ENCODE results near the gene NFATC3. TPM values are rescaled to one million over a fixed set of nuclear protein-coding genes. Genes with fewer than 3 reads are reported as not detected.

NFATC3 gene
- total RNA-seq, 4 donors from 2014 or later: 67.7 to 107 (median 71.7) TPM

DNA sequence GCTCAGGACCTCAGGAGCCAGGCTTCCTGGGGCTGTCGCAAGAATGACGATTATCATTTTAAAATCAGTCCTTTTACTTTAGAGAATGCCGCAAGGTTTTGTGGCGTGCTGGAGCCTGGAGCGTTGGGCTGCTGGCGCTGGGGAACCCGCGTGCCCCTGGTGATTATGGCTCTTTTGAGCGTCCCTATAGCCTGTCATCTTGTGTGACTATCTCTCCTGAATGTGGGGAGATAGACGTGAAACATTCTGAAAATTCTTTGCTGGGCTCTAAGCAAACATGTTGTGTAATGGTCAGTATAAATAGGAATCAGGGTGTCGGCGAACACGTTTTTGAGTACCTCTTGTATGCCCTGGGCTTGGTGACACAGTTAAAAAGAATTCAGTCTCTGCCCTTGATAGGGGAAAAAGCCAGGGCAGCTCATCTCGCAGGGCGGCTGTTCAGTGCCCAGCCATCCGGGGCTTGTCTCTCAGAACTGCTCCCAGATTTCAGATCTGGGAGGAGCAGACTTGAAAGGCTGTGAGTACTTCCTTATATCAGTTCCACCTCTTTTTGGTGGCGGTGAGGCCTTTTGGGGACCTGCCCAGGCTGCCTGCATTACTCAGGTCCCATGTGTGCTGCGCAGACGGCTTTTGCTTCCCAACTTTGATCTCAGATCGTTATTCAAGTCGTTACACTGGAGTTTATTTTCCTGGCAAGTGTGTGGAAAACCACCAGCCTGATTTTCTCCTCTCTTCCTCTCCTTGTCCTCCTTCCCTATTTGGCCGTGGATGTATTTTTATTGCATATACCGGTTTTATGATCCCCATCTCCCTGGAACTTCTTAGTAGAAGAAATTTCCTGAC lies 180.1 kb downstream of the NFATC3 start:
- H3K9me3 ChIP-seq: no peaks in the 10 kb centered on the region
- TF ChIP-seq, protein P1, sequence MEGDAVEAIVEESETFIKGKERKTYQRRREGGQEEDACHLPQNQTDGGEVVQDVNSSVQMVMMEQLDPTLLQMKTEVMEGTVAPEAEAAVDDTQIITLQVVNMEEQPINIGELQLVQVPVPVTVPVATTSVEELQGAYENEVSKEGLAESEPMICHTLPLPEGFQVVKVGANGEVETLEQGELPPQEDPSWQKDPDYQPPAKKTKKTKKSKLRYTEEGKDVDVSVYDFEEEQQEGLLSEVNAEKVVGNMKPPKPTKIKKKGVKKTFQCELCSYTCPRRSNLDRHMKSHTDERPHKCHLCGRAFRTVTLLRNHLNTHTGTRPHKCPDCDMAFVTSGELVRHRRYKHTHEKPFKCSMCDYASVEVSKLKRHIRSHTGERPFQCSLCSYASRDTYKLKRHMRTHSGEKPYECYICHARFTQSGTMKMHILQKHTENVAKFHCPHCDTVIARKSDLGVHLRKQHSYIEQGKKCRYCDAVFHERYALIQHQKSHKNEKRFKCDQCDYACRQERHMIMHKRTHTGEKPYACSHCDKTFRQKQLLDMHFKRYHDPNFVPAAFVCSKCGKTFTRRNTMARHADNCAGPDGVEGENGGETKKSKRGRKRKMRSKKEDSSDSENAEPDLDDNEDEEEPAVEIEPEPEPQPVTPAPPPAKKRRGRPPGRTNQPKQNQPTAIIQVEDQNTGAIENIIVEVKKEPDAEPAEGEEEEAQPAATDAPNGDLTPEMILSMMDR (IDR thresholded peaks at IDR 0.05): no peak
- peak; percentile 80 to 83 for TF ChIP-seq POLR2A (IDR thresholded peaks at IDR 0.05)
- intact Hi-C loops (cut with DNase I): no loop called here
- H3K4me3 ChIP-seq (replicated peaks in 1 of 3): peak overlapping the region; percentile 60 to 74 (median 69)
- peak overlapping the region; percentile 99 to 100 (median 99) for H3K27ac ChIP-seq
- peaks cover 0 to 3% of the 10 kb centered on the region in 2 donors for H3K36me3 ChIP-seq
- H3K4me1 ChIP-seq: peaks cover 28 to 58% of the 10 kb centered on the region in 2 donors
- 3 to 7% methylated on average over 23 of the region's 23 CpGs for WGBS, 2 donors
- peak; percentile 93 to 94 for DNase-seq
- no peaks in the 10 kb centered on the region for H3K27me3 ChIP-seq

DNA sequence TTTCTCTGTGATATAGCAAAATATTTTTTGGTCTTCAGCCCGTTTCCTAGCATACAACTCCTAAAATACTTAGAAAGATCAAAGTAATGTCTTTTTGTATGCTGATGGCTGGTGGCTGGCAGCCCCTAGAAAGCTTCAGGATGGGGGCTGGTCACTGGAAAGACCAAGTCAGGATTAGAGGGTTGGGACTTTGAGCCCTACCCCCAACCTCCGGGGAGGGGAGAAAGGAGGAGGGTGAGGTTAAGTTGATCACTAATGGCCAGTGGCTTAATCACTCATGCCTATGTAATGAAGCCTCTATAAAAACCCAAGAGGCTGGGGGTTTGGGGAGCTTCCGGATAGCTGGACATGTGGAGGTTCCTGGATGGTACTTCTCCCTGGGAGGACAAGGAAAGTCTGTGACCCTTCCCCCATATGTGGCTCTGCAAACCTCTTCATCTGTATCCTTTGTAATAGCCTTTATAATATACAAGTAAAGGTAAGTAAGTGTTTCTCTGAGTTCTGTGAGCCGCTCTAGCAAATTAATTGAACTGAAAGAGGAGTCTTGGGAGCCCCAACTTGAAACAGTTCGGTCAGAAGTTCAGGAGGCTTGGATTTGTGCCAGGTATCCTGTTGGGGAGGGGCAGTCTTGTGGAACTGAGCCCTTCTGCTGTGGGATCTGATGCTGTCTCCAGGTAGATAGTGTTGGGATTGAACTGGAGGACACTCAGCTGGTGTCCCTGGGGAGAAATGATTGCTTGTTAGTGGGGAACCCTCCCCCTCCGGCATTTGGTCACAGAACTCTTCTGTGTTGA lies 182.6 kb downstream of the NFATC3 start:
- TF ChIP-seq POLR2A (IDR thresholded peaks at IDR 0.05): no peak
- TF ChIP-seq, protein P1 (IDR thresholded peaks at IDR 0.05): no peak
- intact Hi-C loops (cut with DNase I): no loop called here
- no peaks in the 10 kb centered on the region for H3K9me3 ChIP-seq
- no peak overlapping the region for H3K4me3 ChIP-seq (replicated peaks in 1 of 3)
- DNase-seq: peak; percentile 69 to 70
- peak overlapping the region; percentile 40 to 99 (median 47) for H3K27ac ChIP-seq
- no peaks in the 10 kb centered on the region for H3K27me3 ChIP-seq
- peaks cover 53 to 79% of the 10 kb centered on the region in 2 donors for H3K4me1 ChIP-seq
- H3K36me3 ChIP-seq: no peaks in the 10 kb centered on the region
- WGBS, 2 donors: 41 to 54% methylated on average over 6 of the region's 6 CpGs

DNA sequence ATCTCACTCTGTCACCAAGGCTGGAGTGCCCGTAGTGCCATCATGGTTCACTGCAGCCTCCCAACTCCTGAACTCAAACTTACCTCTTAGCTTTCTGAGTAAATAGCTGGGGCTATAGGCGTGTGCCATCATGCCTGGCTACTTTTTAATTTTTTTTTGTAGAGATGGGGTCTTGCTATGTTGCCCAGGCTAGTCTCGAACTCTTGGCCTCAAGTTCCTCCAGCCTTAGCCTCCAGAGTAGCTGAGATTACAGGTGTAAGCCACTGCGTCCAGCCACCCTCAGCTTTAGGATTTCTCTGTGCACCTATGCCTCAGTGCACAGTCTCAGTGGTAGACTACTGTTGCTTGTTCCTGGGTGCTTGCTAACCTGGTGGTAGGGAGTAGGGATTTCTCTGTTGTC lies 184.6 kb downstream of the NFATC3 start:
- DNase-seq: no peak
- Histone ChIP-seq H3K36me3 (peaks cover 6 to 11% of the 10 kb centered on the region in 2 donors), H3K4me1 (peaks cover 60 to 92% of the 10 kb centered on the region in 2 donors), H3K27me3 (no peaks in the 10 kb centered on the region), H3K27ac (peak overlapping the region in 2 of 3 donors; percentile 91 to 93), H3K4me3 (replicated peaks in 1 of 3) (no peak overlapping the region), H3K9me3 (no peaks in the 10 kb centered on the region)
- intact Hi-C loops (cut with DNase I): no loop called here
- 83 to 90% methylated on average over 4 of the region's 4 CpGs for WGBS, 2 donors
- no peak for TF ChIP-seq POLR2A (IDR thresholded peaks at IDR 0.05)
- TF ChIP-seq, protein P1 (IDR thresholded peaks at IDR 0.05): no peak

DNA sequence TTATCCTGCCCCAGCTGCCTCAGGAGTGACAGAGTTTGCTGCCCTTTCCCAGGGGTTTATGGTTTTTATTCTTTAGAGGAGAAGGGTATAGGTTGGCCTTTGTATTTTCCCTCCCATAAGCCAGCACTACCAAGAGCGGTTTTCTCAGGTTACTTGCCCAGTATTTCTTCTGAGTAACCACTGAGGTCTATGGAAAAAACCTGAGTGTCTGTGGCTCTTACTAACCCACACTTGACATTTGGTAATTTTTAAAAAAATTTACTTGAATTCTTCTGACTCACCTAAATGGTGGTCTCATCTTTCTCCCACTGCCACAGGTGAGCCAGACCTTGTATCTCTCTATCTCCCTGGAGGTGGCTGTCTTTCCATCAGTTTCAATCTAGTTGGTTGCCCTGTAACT lies 185.2 kb downstream of the NFATC3 start:
- no peak for DNase-seq
- Histone ChIP-seq H3K4me1 (peaks cover 63 to 97% of the 10 kb centered on the region in 2 donors), H3K9me3 (no peaks in the 10 kb centered on the region), H3K4me3 (replicated peaks in 1 of 3) (no peak overlapping the region), H3K27me3 (no peaks in the 10 kb centered on the region), H3K27ac (peak overlapping the region; percentile 88 to 93 (median 91)), H3K36me3 (peaks cover 9 to 17% of the 10 kb centered on the region in 2 donors)
- 0% methylated on average over 1 of the region's 1 CpG for WGBS, 2 donors
- intact Hi-C loops (cut with DNase I): no loop called here
- TF ChIP-seq POLR2A (IDR thresholded peaks at IDR 0.05): no peak
- TF ChIP-seq, protein P1 (IDR thresholded peaks at IDR 0.05): no peak
